HuH-7 (cell line): Measurements from ENCODE around the gene CPA1.

Experiments
- DNase-seq: peaks from one replicate; pipeline ENCODE4 v3.0.0; 2011; ENCODE audit warnings: low spot score

CPA1 gene

DNA sequence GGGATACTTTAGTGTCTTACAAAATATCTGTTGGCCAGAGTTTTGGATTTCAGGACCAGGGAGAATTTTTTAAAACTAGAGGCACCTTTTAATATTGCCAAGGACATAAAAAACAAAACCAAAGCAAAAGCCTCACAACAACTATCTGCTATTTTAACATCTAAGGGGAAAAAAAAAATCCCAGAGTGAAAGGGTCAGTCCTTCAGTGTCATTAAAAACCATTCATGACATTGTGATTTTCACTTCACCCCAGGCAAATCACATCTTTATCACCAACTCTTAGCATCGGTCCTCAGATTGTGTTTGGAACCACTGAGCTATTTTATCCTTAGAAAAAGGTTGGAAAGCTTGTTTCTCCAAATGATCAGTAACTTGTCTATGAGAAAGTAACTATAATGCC, 49.8 kb downstream of the CPA1 start:
- DNase-seq: no peak

DNA sequence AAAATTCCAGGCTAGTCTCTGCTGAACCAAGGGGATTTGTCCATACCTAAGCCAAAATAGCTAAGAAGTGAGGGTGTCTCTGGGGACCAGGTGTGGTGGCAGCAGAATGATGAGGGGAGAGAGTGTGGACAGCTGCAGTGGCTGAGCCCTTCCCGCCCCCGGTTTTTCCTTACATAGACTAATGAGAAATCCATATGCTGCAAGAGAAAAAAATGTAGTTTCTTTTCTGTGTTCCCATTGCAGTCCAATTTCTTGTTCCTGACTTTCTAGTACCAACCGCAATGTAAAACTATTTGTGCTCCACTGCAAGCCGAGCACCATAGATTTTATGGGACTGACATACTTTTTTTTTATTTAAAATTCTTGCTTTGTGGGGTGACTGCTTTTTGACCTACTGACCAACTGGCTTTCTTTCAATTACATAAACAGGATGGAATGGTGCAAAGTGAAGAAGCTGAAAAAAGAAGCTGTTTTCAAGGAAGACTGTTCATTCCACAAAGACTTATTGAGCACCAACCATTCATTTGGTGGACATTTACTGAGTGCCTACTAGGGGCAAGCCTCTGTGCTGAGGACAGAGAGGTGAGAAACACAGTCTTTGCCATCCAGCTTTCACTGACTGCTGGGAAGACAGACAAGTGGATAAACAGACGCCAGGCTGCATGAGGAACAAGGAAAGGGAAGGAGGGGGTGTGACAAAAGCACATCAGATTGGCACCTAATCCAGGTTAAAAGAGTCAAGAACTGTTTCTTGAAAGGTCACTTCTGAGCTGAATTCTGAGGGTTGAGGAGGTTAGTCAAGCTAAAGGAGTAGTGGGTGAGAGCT, 50.8 kb downstream of the CPA1 start:
- no peak for DNase-seq

DNA sequence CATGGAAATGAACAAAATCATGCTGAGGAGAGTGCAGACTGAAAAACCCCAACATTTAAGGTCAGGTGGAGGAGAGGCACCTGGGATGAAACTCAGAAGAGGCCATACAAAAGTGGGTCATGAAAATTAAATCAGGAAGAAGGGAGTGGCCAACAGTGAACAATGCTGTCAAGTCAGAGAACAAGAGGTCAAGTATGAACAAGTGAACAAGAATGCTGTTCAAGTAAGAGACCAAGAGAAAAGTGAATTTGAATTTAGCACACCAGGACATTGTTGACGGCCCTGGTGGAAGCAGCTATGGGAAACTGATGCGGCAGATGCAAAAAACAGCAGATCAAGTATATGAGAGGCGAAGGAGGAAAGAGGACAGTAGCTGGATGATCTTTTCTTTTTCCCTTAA, 52.6 kb downstream of the CPA1 start:
- no peak for DNase-seq

DNA sequence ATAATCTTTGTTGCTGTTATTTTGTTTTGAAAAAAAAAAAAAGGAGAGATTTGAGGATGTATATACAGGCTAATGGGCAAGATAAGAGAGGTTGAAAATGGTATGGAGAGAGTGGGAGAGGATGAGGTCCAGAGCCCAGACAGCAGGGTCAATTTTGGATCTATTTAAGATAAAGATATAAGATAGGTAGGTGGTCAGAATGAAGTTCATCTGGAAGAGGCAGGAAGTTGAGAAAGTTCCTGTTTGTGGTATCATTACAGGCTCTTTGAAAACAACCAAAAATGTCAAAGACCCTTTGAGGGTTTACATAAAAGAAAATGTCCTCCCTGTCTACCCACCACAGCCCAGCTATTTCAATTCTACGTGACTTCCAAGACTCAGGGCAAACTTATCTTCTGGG, 53.0 kb downstream of the CPA1 start:
- DNase-seq: no peak

DNA sequence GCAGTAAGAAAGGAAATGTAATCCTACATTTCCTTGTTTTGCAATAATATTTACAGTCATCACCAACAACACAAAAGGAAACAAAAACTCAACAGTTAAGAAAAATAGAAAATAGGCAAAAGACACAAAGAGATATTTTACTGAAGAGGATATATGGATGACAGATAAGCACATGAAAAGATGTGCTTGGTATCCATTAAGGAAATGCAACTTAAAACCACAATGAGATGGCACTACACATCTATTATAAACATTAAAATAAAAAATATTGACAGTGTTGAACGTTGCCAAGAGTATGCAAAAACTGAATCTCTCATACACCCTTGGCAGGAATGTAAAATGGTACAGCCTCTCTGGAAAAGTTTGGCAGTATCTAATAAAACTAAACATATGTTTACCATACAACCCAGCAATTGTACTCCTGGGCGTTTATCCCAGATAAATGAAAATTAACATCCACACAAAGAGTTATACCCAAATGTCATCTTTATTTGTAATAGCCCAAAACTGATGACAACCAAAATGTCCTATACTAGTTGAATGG, 55.1 kb downstream of the CPA1 start:
- DNase-seq: no peak

DNA sequence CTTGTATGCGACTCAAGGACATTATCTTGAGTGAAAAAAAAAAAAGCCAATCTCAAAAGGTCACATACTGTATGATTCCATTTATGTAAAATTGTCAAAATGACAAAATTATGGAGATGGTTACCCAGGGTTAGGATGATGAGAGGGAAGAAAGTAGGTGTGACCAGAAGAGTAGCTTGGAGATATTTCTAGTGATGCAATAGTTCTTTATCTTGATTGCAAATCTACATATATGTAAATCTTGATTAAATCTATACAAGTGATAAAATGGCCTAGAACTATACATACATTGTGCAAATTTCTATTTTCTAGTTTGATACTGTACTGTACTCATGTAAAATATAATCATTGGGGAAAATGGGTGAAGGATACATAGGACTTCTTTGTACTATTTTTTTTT, 56.0 kb downstream of the CPA1 start:
- DNase-seq: no peak
